ENCODE measurements around the gene ERC2. TPM values are rescaled to one million over a fixed set of nuclear protein-coding genes. Genes with fewer than 3 reads are reported as not detected.

Gene ERC2
- total and polyA plus RNA-seq, 2 donors (not counting 3 experiments of a cell fraction or from before 2014, with no cell fraction given), result 5.6 to 15.5 TPM

- Histone ChIP-seq H3K9me1 (replicated peaks; ENCODE audit: control insufficient read depth, extremely low read depth, insufficient read depth, low read length) (no peaks in the 10 kb centered on the region), H3K9me3 (replicated peaks; ENCODE audit: control insufficient read depth, insufficient read depth, low read length) (no peaks in the 10 kb centered on the region), H3K79me2 (ENCODE audit: control insufficient read depth, insufficient read depth, low read length) (no peaks in the 10 kb centered on the region), H3K9ac (replicated peaks; ENCODE audit: extremely low read depth, insufficient read depth, low read length) (no peak overlapping the region), H3K4me2 (ENCODE audit: insufficient read depth, low read length) (no peak overlapping the region), H3K36me3 (ENCODE audit: control insufficient read depth in 2 of 2, extremely low read depth in 1 of 2, insufficient read depth in 2 of 2, low read length in 2 of 2) (no peaks in the 10 kb centered on the region), H3K4me3 (replicated peaks in 1 of 3; ENCODE audit: insufficient read depth in 1 of 3, low read depth in 1 of 3, low read length in 3 of 3) (no peak overlapping the region), H4K20me1 (replicated peaks; ENCODE audit: control insufficient read depth, extremely low read depth, insufficient read depth, low read length) (no peaks in the 10 kb centered on the region), H3K27me3 (ENCODE audit: control insufficient read depth in 2 of 2, insufficient read depth in 2 of 2, low read length in 2 of 2) (no peaks in the 10 kb centered on the region), H2AFZ (ENCODE audit: low read depth, low read length) (no peak overlapping the region), H3K27ac (ENCODE audit: insufficient read depth, low read depth, low read length) (no peak overlapping the region), H3K4me1 (ENCODE audit: control insufficient read depth, extremely low read depth, insufficient read depth, low read length) (no peaks in the 10 kb centered on the region)
- BruUV-seq (replicated peaks), result no TSS peak
- DNase-seq (ENCODE audit: low read depth, low spot score), result no peak
- ChIA-PET CTCF (no interaction called here), POLR2A (no interaction called here)
- intact Hi-C loops (cut with micrococcal nuclease), result no loop called here
- dilution Hi-C loops (cut with MboI; ENCODE audit: extremely low pct_ligation_motif_present, low sequenced_read_pairs), result no loop called here
- FAIRE-seq, result no peak
- TF ChIP-seq MAX (IDR thresholded peaks at IDR 0.05; ENCODE audit: insufficient read depth, insufficient read length) (no peak), EZH2 (IDR thresholded peaks at IDR 0.05; ENCODE audit: borderline replicate concordance, low read depth, low read length, severe bottlenecking) (no peak), POLR2A (IDR thresholded peaks at IDR 0.05; ENCODE audit: low read depth, low read length) (no peak), POLR2AphosphoS5 (IDR thresholded peaks at IDR 0.05; ENCODE audit: insufficient read depth, low read depth, low read length) (no peak), MYC (IDR thresholded peaks at IDR 0.05; ENCODE audit: low read depth, low read length) (no peak), FOS (IDR thresholded peaks at IDR 0.05; ENCODE audit: borderline replicate concordance, insufficient read depth, low read length) (no peak), JUN (IDR thresholded peaks at IDR 0.05; ENCODE audit: borderline replicate concordance, insufficient read depth, insufficient read length, low read depth) (no peak), GATA2 (IDR thresholded peaks at IDR 0.05; ENCODE audit: insufficient read depth, insufficient read length, low read depth, low read length) (no peak), CTCF (IDR thresholded peaks at IDR 0.05; ENCODE audit: extremely low read depth in 1 of 2, insufficient read depth in 1 of 2, low read depth in 1 of 2, low read length in 2 of 2) (no peak)
Observed at GRCh38 chr3:55766753-55767152, 701.5 kb downstream of the ERC2 start.
